ENCODE data around the gene CCPG1.
"Not testable (repeated sequence)": the region's sequence is repeated elsewhere in the genome, so short reads cannot be mapped to it uniquely, and the experiment has no call there.

Gene CCPG1
- 8.4 to 19.0 (median 12.9) reads per million in 4 experiments for total RNA-seq

DNA sequence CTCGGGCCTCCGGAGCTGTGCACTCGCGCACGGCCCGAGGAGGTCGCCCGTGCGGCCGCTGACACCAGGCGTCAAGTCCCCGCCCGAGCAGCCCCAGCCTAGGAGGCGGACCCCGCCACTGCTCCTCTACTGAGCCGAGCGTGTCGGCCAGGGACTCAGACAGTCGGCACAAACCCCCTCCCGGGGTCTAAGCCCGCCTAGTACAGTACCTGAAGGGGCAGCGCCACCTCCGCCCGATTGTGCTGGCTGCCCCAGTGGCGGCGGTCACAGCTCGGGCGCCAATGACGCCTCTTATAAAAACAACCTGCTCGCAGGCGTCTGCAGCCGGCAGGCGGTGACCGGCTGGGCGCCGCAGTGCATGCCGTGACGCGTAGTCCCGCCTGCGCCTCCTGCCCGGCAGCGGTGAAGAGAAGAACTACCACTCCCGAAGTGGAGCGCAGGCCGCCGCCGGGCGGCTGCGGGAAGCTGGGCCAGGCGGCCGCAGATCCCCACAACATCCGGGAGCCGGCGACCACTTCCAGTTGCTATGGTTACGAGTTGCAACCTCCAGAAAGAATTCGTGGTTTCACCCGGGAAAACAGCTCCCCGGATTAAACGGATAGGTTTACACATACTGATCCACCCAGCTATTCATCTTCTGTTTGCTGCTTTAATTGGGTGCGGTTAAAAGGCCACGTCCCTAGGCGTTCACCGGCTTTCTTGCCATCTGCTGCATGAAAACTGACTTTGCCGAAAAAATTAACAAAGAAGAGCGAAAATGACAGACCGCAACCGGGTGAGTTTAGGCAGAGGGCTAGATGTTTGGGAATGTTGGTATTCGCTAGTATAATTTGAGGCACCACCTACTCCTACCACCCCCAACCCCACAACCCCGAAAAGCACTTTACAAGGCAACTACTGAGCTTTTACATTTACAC lies at the start of gene CCPG1, which contains the start of gene PIERCE2:
TSS of gene CCPG1 (minus strand) at position 348 of the 917 bp plus-strand sequence. CDS start 18,935 bp downstream, outside the sequence.
TSS of gene PIERCE2 (plus strand) at position 484 of the 917 bp plus-strand sequence. CDS start at position 758, 274 bp downstream.
- DNase-seq, result peak; percentile 72

DNA sequence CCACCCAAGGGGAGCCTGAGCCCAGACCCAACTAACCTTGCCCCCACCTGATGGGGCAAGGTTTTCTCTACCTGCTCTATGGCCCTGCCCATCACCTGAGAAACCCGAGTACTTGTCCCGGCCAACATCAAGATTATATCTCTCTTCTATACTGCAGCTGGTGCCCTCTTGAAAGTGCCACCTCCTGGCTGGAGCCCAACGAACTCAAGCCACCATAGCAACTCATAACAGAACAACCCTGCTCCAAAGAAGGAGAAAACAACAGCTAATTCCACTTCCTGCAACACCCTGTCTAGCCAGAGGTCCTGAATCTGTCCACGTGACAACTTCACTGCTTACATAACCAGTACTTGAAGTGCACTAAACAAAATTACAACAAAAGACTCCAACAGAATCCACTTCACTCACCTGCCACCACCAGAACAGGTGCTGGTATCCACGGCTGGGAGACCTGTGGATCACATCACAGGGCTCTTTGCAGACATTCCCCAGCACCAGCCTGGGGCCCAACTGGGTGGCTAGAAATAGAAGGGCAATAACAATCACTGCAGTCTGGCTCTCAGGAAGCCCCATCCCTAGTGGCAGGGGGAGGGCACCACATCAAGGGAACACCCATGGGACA lies 49.4 kb upstream of the CCPG1 start:
- DNase-seq, result no peak

DNA sequence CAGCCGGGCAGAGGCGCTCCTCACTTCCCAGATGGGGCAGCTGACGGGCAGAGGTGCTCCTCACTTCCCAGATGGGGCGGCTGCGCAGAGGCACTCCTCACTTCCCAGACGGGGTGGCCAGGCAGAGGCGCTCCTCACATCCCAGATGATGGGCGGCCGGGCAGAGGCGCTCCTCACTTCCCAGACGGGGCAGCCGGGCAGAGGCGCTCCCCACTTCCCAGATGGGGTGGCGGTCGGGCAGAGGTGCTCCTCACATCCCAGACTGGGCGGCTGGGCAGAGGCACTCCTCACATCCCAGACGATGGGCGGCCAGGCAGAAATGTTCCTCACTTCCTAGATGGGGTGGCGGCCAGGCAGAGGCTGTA lies 38.9 kb upstream of the CCPG1 start:
- not testable (repeated sequence) for DNase-seq

- DNase-seq, result not testable (repeated sequence)
Observed at GRCh38 chr15:55446379-55447029, 38.3 kb upstream of the CCPG1 start.

DNA sequence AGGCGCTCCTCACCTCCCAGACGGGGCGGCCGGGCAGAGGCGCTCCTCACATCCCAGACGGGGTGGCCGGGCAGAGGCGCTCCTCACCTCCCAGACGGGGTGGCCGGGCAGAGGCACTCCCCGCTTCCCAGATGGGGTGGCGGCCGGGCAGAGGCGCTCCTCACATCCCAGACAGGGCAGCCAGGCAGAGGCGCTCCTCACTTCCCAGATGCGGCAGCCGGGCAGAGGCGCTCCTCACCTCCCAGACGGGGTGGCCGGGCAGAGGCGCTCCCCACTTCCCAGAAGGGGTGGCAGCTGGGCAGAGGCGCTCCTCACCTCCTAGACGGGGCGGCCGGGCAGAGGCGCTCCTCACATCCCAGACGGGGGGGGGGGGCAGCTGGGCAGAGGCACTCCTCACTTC lies 37.8 kb upstream of the CCPG1 start:
- not testable (repeated sequence) for DNase-seq

DNA sequence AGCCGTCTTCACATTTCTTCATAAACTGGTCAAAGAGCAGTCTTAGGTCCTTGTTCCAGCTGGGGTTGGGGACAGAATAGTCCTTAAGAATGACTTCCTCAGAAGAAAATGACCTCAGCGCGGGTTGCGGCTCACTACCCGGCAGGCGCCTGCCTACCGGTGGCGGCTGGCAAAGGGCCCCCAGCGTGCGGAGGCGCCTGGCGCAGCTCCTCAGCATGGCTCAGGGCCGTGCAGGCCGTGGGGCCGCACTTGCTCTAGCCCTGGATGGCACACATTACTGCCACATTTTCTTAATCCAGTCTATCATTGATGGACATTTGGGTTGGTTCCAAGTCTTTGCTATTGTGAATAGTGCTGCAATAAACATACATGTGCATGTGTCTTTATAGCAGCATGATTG lies 35.0 kb upstream of the CCPG1 start:
- not testable (repeated sequence) for DNase-seq

GRCh38 chr15:55434989-55435825 lies 27.0 kb upstream of the CCPG1 start:
- no peak for DNase-seq

- DNase-seq, result no peak
Observed at GRCh38 chr15:55422089-55422488, 13.9 kb upstream of the CCPG1 start.

- no peak for DNase-seq
Observed at GRCh38 chr15:55420171-55420866, 12.2 kb upstream of the CCPG1 start.

DNA sequence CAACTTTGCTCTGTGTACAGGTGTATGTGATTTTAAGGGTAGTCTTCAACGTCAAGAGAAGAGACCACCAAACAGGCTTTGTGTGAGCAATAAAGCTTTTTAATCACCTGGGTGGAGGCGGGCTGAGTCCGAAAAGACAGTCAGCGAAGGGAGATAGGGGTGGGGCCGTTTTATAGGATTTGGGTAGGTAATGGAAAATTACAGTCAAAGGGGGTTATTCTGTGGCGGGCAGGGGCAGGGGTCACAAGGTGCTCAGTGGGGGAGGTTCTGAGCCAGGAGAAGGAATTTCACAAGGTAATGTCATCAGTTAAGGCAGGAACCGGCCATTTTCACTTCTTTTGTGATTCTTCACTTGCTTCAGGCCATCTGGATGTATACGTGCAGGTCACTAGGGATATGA lies 9.5 kb upstream of the CCPG1 start:
- not testable (repeated sequence) for DNase-seq

DNA sequence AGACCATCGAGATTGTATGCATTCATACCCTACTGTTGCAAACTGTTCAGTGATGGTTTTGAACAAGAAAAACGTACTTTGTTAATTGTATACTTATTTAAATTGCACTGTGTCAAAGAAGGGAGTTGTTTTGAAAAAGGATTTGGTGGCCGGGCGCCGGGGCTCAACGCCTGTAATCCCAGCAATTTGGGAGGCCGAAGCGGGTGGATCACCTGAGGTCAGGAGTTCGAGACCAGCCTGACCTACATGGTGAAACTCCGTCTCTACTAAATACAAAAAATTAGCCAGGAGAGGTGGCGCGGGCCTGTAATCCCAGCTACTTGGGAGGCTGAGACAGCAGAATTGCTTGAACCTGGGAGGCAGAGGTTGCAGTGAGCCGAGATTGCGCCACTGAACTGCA lies 817 bp upstream of the CCPG1 start:
- DNase-seq, result not testable (repeated sequence)

GRCh38 chr15:55407498-55408011 lies 604 bp downstream of the CCPG1 start:
- no peak for DNase-seq

DNA sequence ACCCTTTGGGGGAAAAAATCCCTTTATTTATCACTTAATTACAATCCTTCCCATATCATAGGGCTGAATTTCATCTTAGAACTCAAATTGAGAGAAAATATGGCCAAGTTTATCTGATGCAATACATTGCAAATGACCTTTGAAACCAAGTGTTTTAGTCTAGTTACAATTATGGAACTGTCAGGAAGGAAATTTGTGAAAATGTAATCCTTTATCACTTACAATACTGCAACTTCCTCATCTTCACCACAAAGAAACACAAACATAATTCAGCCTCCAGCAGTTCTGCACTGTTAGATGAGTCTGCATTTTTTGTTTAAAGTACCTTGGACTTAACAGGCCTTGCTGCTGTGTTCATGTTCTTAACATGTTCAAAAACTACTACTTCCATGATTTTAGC lies 4.6 kb downstream of the CCPG1 start:
- no peak for DNase-seq

- no peak for DNase-seq
Observed at GRCh38 chr15:55402707-55403106, 5.5 kb downstream of the CCPG1 start.

DNA sequence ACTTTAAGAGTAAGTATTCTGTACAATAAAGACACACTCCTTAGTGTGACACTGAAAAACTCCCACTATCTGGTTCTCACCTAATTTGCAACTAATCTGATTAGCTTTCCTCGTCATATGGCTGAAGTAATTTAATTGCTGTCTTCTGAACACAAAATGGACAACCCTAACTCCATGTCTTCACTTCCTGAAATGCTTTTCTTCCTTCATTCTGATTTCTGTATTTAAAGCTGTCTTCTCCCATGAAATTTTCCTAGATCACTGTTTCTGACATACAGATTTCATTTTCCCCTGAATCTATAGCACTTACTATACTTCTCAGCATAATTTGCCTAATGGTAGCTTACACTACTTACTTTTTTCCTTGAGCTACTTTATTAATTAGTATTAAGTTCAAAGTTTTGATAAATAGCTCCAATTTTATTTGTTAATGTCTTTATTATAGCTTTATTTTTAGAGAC lies 6.3 kb downstream of the CCPG1 start:
- no peak for DNase-seq

DNA sequence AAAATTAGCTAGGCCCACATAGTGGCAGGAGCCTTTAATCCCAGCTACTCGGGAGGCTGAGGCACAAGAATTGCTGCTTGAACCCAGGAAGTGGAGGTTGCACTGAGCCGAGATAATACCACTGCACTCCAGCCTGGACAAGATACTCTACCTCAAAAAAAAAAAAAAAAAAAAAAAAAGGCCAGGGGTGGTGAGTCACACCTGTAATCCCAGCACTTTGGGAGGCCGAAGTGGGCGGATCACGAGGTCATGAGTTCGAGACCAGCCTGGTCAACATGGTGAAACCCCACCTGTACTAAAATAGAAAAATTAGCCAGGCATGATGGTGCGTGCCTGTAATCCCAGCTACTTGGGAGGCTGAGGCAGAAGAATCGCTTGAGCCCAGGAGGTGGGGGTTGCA lies 8.1 kb downstream of the CCPG1 start:
- not testable (repeated sequence) for DNase-seq

- no peak for DNase-seq
Observed at GRCh38 chr15:55398243-55398642, 9.9 kb downstream of the CCPG1 start.

GRCh38 chr15:55394694-55395093 lies 13.5 kb downstream of the CCPG1 start:
- DNase-seq, result no peak

- no peak for DNase-seq
Observed at GRCh38 chr15:55389264-55389607, 18.9 kb downstream of the CCPG1 start.

DNA sequence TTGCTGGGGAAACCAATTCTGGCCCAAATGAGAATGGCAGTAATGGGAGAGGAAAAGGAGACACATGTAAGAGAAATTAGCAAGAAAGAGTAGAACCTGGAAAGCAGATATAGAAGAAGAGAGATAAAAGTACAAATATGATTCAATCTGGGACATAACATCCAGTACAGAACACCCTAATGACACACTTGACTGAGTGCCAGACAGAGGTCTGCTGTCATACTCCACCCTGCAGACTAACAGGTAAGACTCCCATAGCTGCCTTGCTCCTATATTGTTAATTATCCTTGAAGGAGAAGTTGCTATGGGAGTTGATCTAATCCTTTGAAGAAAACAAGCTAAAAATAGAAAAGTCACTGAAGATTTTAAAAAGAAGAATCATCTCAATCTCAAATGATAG lies 21.1 kb downstream of the CCPG1 start:
- no peak for DNase-seq

DNA sequence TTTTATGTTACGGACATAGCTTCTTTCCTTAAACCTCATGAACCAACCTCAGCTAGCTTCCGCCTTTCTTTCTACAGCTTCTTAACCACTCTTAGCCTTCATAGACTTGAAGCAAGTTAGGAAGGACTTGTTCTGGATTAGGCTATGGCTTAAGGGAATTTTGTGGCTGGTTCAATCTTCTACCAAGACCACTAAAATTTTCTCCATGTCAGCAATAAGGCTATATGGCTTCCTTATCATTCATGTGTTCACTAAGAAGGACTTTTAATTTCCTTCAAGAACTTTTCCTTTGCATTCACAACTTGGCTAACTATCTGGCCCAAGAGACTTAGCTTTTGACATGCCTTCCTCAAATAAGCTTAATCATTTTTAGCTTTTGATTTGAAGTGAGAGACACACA lies 24.5 kb downstream of the CCPG1 start:
- no peak for DNase-seq

GRCh38 chr15:55381595-55381994 lies 26.6 kb downstream of the CCPG1 start:
- no peak for DNase-seq

All from effector CD8-positive, alpha-beta T cell (primary cell).